NCI-H1105 (cell line): ENCODE data around the gene TMIE.
"Not testable (repeated sequence)": the region's sequence is repeated elsewhere in the genome, so short reads cannot be mapped to it uniquely, and the experiment has no call there.

Experiments used
- DNase-seq: peaks from one replicate; lab custom pipeline; 2025; lab: John Stamatoyannopoulos, UW

TMIE gene

DNA sequence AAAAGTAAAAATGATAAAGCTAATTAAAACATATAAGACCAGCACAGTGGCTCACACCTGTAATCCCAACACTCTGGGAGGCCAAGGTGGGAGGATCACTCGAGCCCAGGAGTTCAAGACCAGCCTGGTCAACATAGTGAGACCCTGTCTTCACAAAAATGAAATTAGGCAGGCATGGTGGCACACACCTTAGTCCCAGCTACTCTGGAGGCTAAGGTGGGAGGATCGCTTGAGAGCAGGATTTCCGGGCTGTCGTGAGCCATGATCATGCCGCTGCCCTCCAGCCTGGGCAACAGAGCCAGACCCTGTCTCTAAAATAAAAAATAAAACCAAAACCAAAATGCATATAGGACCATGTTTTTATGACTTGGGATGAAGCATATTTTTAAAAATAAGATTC, 21.3 kb downstream of the TMIE start:
- DNase-seq: no peak

DNA sequence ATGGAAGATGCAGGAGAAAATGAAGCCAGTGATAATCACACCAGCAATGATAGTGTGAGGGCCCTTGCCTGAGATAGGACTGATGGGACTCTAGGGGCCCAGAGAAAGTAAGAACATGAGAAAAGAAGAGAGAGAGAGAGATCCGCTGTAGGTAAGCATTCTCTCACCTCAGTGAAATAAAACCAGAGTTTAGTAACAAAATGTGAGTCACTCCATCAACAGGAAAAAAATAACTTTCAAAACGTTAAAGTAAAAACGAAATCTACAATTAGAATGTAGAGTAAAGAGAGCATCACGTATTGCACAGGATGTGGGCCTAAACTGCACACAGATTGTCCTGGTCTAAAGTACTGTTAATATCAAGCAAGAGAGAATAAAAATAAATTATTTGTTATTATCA, 23.2 kb downstream of the TMIE start:
- no peak for DNase-seq

DNA sequence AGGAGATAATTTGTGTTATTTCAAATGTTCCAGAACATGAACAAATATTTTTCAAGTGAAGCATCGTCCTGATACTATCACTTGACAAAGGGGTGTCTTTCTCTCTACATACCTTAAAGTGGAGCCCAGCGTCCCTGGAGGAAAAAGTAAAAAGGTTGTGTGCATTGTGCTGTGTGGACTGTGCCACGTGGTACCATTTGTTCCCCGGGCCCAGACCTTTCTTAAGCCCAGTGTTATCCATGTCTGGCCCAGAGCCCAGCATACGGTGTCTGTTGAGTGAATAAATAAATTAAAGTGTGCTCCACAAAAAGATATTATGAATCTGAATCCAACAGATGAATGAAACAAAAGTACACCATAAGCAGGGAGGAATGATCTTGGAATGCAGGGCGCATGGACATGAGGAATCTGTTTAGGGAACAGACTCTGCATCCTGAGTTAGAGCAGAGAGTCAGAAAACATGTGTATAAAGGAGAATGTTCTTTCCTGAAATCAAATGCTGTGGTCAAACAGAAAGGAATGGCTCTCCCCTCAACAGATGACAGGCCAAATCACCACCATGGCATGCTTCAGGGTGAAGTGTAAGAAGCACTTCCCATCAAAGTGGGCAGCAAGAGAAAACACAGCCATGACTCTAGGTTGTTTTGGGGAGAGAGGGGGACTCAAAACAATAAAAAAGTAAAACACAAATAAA, 24.6 kb downstream of the TMIE start:
- DNase-seq: no peak

DNA sequence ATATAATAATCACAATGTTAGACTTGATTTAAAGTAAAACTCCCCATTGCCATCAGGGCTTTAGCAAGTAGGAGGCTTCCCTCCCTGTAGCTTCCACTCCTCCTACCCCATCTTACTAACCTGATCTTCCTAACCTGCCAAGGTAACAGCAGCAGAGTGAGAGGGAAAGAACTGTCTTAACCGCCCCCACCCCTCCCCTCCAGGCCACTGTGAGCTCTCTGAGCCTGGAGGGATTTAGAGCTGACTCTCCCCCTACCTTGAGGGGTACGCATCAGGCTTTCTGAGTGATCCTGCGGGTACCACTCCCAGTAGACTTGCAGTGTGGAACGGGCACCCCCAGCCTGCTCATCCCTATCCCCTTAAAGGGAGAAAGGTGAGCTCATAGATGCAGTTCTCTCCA, 27.8 kb downstream of the TMIE start:
- DNase-seq: no peak

DNA sequence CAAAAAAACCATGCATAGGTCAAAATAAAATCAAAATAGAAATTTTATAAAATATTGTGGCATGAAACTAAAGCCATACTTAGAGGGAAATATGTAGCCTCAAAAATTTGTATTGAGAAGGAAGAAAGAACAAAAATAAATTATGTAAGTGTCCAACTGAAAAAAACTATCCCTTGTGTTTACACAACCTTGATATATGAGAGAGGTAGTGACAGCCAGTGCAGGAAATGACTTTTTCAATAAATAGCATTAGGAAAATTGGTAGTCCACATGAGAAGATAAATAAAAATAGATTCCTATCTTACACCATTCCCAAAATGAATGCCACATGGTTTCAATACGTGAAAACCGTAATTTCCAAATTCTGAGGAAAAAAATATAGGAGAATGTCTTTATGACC, 29.6 kb downstream of the TMIE start:
- DNase-seq: no peak

DNA sequence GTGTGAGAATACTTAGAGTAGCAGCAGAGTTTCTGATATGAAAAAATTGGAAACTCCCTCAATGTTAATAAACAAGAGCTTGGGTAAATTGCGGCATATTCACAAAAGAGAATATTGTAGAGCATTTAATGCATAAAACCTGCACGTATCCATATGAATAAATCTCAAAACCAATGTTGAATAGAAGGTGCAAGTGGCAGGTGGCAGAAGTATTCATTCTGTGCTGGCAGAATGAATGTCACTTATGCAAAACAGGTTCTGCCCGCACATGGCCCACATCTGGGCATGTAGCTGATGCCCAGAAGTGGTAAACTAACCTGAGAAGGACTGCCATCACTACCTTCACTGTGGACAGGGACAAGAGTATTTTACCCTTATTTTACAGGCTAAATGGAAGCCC, 30.6 kb downstream of the TMIE start:
- no peak for DNase-seq

DNA sequence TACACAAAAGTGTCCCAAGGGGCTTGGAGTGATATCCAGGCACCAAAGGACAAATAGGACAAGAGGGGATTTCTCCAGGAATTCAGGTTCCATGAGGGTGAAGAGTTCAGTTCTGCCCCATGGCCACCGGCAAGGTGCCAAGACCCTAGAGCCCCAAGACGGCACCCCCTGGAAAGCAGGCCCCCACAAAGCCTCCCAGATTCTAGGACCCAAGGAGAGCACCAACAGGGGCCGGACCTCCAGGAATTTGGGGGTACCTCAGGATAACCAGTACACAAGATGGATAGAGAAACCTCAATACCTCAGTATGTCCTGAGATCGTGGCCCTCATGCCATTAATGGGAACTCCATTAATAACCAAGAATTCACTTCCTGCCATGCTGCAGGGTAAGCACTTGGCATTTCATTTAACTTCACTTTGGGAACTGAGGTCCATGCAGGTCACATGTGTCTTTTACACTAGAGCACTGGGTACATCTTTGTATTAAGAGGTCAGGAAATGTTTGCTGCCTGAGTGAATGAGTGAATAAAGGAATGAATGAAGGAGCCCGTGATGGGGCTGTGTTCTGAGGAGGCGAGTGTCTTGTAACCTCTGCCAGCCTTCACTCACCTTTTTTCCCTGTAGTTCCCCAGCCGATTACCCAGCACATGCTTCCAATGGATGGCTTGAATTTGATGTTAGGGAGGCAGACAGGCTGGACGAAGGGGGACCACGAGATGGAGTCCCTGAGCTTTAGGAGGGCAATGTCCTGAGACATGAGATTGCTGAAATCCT, 32.0 kb downstream of the TMIE start:
- DNase-seq: no peak

DNA sequence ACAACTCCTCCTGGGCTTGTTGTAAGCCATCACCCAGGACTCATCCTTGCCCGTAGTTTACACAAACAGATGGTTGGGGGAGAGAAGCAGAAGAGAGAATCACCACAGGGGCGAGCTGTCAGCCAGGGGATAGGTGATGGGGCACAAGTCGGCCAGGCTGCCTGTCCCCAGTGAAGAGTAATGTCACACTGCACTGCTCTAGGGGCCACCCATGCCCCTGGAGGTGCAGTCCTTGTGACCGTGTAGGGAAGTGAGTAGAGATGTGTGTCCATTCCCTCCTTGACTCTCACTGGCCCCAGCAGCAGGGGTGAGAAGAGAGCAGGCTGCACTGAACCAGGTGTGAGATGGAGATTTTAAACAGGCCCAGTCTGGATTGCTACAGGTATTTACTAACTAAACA, 33.6 kb downstream of the TMIE start:
- no peak for DNase-seq

DNA sequence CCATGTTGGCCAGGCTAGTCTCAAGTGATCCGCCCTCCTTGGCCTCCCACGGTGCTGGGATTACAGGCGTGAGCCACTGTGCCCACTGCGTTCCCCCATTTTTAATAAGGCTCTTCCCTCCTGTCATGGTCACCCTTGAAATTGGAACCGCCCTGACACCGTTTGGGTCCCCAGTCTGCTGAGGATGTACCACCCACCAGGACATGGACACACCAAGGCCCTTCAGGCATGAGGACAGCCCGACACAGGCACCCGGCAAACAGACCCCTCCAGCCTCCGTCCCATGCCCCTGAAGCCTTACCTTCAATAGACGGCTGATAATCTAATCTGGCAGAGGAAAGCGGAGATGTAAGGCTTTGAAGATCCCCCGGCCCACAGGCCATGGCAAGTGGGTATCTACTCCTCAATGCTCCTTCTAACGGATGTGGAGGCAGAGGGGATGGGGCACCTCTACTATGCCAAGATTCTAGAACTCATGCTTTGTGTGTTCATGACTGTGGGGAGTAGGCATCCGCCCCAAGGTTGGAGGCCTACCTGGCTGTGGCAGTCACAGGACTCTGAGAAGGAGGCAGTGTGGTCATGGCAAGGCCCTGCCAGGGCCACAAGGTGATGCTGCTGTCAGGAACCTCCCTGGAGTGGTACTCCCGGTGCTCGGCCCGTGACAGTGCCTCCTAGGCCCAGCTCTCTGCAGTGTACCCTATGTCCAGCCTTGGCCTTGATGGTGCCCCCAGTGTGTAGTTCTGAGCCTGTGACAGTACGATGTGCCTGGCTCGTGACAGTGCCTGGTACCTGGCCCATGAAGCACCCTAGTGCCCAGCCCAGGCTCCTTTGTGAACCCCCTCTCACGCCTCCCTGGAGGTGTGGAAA, 35.0 kb downstream of the TMIE start:
- DNase-seq: no peak

DNA sequence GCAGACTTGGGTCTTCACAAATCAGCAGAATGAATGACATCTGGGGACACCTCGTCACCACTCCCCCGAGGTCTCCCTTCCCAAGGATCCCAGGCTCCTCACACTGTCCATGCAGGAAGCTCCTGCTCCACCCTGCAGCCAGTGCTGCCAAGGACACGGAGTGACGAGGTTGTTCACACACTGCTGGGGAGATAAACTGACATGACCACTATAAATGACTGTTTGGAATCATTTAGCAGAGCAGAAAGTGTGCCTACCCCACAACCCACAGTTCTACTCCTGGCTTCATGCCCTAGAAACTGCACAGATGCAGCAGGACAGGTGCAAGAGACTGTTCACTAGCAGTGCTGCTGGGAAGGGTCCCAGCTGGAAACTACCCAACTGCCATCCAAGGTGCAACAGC, 36.1 kb downstream of the TMIE start:
- peak; percentile 35 for DNase-seq

DNA sequence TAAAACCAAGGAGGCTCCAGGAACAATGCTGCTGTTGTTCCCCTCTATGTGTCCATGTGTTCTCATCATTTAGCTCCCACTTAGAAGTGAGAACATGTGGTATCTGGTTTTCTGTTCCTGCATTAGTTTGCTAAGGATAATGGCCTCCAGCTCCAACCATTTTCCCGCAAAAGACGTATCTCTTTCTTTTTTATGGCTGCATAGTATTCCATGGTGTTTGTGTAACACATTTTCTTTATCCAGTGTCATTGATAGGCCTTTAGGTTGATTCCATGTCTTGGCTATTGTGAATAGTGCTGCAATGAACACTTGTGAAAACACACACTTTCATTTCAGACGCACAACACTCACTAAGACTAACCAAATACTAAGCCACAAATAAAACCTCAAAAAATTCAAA, 38.4 kb downstream of the TMIE start:
- DNase-seq: not testable (repeated sequence)

DNA sequence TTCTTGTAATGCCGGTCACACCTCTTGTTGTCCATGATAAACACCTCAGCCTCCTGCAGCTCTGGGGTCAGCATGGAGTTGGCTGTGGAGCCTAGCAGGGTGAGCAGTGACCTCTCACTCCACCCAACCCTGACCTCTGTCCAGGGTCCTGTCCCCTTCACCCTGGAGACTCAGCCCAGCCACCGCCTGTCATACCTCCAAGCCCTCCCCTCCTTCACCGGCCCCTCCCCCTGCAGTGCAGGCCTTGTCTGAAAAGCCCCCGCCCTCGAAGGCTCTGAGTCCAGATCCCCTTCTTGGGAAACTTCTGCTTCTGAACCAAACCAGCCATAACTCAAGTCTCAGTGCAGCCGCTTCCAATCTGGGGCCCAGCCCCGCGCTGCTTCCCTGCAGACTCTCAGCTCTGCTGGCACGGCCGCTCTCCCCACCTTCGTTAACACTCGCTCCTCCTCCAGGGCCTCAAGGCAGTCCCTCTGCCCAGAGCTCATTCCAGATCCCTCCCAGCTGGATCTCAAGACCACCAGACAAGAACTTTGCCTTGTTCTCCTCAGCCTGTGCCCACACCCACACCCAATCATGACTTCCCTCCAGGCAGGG, 41.9 kb downstream of the TMIE start:
- DNase-seq: no peak

DNA sequence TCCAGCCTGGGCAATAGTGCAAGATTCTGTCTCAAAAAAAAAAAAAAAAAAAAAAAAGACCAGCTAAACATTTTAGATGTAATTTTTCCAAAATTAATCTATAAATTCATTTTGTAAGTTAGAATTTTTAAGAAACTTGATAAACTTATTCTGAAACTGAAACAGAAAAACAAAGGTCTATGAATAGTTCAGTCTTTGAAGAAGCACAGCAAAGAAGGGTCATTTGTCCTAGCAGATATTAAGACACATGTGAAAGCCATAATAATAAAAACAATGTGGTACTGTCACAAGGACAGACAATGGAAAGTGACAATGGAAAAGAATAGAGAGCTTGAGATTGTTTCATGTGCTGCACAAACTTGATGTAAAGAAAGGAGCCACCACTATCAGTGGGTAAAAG, 45.5 kb downstream of the TMIE start:
- no peak for DNase-seq

DNA sequence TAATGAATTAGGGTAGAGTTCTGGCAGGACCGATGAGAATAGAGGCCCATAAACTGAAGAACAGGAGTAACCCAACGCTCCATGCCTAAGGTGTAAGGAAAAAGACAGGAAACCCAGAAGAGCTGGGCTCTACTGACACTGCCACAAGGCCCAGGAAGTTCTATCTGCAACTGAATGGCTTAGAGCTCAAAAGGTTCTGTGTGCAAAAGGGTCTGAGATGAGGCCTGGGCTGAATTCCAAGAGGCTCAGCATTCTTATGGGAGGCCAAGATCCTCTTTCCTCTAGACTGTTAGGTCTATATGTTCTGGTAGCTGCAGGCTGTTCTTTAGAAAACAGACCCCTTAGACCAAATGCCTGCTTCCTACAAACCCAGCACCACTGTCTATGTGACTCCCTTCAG, 47.0 kb downstream of the TMIE start:
- no peak for DNase-seq

DNA sequence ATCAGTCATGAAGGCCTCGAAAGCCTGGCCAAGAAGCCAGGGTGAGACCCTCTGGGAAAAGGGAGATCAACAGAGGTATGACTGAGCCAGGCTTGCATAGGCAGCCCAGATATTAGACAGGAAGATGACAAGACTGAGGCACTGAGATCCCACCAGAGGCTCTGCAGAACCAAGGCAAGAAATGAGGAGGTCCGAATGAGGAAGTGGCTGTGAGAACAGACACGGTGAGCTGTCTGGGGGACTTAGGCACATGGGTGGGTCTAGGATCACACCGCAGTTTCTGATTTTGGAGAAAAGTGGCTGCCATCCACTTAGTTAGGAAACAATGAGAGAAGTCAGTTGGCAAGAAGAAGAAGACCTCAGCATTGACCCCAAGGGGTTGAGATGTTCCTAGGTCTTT, 47.9 kb downstream of the TMIE start:
- no peak for DNase-seq

DNA sequence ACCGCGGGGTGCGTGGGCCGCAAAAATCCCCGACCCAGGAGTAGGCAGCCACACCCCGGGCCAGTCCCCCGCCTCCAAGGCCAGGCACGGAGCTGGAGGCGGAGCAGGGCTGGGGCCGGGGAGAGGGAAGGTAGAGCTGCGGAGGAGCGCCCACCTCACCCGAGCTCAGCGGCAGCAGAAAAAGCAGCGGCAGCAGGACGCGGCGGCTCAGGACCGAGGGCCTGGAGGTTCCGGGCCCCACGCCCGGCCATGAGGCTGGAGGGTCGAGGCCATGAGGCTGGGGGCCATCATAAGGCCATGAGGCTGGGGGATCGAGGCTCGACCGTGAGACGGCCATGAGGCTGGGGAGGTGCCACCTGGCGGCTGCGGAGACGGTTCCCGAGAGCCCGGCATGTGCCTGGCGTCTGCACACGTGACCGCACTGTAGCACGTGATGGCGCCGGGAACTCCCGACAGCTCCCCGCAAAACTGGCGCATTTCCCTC, 49.4 kb downstream of the TMIE start:
- DNase-seq: no peak

DNA sequence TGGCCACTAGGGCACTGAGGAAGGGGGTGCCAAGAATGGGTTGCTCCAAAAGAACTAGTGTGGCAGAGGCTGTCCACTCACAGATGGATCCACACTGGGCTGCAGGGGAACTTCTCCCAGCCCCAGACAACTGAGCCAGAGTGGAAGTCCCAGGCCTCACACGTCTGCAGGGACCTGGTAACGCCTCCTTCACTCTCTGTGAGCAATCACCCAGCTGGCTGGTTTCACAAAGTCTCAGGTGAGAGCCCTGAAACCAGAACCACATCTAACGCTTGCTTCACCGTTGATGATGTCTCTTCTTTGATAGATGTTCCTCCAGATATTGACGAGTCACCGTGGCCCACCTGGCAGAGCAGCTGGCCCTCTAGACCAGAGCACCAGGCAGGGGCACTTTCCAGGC, 51.9 kb downstream of the TMIE start:
- DNase-seq: not testable (repeated sequence)

DNA sequence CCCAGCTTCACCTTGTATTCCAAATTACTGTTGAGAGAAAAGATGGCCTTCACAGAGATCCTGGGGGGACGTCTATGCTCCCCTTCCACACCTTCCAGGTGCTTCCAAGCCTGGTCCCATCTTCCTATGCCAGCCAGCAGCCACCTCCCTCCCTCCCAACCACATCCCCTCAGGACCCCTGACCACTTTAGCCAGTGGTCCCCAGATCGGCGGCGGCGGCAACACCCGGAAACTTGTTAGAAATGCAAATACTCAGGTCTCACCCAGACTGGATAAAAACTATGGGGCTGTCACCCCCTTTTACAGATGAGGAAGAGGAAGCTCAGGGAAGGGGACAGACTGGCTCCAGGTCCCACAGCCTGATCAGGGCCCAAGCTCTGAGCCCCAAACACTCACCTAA, 54.5 kb downstream of the TMIE start:
- DNase-seq: no peak

DNA sequence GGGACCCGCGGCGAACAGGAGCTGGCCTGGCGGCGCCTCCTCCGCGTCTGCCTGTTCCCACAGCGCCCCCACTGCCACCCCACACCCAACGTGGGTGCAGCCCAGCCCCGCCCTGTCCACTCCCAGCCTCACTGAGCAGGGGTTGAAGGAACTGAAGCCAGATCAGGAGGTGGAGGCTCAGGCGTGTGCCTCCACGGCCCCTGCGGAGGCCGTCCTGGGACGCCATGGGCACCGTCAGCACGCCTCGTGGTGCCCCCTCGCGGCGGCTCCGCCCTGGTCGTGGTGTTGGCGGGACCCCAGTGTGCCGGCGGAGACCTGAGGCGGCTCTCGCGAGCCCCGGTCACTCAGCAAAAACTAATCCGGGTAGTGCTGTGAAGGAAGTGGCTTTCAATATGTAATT, 55.5 kb downstream of the TMIE start:
- DNase-seq: no peak

DNA sequence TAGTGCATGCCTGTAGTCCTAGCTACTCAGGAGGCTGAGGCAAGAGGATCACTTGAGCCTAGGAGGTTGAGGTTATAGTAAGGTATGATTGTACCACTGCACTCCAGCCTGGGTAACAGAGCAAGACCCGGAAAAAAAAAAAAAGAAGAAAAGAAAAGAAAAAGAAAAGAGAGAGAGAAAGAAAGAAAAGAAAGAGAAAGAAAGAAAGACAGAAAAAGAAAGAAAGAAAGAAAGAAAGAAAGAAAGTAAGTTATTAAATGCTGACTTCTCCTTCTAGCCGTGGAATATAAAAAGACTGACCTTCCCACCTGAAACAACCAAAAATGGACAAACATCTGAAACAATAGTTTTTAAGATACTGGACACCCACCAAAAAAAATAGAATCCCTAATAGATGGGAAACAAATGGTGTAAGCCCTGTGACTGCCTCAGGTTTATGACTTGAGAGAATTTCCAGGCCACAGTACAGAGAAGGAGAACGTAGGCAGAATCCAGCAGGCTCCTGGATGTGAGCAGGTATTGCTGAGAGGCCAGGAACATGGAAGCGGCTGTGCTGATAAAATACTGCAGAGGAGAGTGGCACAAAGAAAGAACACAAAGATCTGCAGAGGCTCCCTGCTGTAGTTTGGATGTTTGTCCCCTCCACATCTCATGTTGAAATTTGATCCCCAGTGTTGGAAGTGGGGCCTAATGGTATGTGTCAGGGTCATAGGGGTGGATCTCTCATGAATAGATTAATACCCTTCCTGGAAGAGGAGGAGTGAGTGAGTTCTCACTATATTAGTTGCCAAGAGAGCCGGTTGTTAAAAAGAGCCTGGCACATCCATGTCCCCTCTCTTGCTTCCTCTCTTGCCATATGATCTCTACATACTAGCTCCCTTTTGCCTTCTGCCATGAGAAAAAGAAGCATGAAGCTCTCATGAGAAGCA, 58.3 kb downstream of the TMIE start:
- no peak for DNase-seq
